Fibroblast of mammary gland (primary cell): ENCODE data around the gene CDR2L.

ENCODE experiments used
- DNase-seq: peaks from one replicate; pipeline ENCODE4 v3.0.0-alpha.2; 2010; ENCODE audit warnings: low read depth
- H3K4me3 ChIP-seq: 2 replicates; pipeline ENCODE4 v1.5.1; 2011; ENCODE audit warnings: low read depth, mild to moderate bottlenecking, low read length, moderate library complexity; ENCODE audit not compliant: control insufficient read depth
- CTCF ChIP-seq: conservative IDR thresholded peaks from 2 replicates; pipeline ENCODE4 v1.5.1; 2011; ENCODE audit warnings: low read depth, low read length, inconsistent platforms; ENCODE audit not compliant: control insufficient read depth, insufficient read depth

CDR2L gene

DNA sequence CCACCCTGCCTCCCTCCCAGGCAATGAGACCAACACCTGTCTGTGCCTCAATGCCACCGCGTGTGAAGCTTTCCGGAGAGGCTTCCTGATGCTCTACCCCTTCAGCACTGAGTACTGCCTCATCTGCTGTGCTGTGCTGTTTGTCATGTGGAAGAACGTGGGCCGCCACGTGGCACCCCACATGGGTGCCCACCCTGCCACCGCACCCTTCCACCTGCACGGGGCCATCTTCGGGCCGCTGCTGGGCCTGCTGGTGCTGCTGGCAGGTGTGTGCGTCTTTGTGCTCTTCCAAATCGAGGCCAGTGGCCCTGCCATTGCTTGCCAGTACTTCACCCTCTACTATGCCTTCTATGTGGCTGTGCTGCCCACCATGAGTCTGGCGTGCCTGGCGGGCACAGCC, 40.8 kb upstream of the CDR2L start:
- no peak for TF ChIP-seq CTCF
- no peak for DNase-seq
- no peak overlapping the region for H3K4me3 ChIP-seq

- H3K4me3 ChIP-seq, result no peak overlapping the region
- DNase-seq, result no peak
- TF ChIP-seq CTCF, result no peak
These were observed 40.2 kb upstream of the CDR2L start for GRCh38 chr17:74947041-74947754.

GRCh38 chr17:74949455-74950115, 37.8 kb upstream of the CDR2L start:
- TF ChIP-seq CTCF, result no peak
- no peak overlapping the region for H3K4me3 ChIP-seq
- DNase-seq, result no peak

GRCh38 chr17:74950207-74950606, 37.2 kb upstream of the CDR2L start:
- TF ChIP-seq CTCF, result no peak
- no peak for DNase-seq
- H3K4me3 ChIP-seq, result no peak overlapping the region

GRCh38 chr17:74951065-74951464, 36.4 kb upstream of the CDR2L start:
- TF ChIP-seq CTCF, result no peak
- H3K4me3 ChIP-seq, result no peak overlapping the region
- no peak for DNase-seq

DNA sequence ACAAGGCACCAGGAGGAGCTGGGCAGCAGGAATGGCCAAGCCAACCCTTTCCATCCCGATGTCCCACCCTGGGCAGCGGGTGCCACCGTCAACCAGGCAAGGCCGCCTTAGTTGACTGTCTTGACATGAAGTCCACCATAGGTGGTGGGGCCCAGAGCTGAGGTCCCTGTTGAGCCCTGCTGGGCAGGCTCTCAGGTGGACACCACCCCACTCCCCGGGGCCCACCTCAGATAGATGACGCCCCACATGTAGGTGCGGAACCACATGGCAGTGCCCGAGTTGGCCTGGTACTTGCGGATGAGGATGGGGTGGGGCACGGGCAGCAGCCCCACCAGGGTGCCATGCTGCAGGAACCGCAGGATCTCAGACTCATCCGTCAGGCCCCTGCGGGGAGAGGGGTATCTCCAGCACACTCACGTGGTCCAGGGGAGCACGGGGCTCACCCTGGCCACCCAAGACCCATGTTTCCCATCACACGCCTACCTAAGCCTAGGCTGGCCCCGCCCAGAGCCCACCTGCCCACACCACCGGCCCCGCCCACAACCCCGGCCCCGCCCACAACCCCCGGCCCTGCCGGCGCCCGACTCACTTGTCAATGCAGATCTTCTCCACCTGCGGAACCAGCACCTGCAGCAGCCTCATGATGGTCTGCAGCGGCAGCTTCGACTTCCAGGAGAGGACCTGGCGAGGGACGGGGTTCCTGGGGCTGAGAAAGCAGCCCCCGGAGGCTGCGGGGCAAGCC, 35.6 kb upstream of the CDR2L start:
- no peak for TF ChIP-seq CTCF
- no peak overlapping the region for H3K4me3 ChIP-seq
- no peak for DNase-seq
